ENCODE results near the gene SLC8A3. TPM values are rescaled to one million over a fixed set of nuclear protein-coding genes. Genes with fewer than 3 reads are reported as not detected.
A peak's percentile ranks its signal among the peaks of the same experiment; 100 is the strongest.

SLC8A3 gene
- total RNA-seq, 1 donor from 2014 or later, result 0.05 TPM

DNA sequence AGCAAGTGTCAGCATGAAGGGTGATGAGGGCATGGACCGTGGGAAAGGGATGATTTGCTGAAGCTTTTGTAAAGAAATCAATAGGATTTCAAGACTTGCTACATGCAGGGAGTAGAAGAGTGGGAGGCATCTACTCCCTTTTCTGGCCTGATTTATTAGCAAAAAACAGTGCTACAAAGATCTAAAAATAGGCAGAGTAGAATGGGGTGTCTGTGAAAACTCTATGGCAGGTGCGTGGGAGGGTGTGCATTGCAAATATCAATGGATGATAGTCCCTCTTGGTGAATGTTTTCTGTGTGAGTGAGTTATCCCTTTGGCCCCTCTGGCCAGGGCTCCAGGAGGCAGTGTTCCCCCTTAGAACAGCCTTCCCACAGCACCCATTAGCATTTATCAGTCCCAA, 170.5 kb downstream of the SLC8A3 start:
- Histone ChIP-seq H3K9me3 (replicated peaks) (no peaks in the 10 kb centered on the region), H3K4me3 (no peak overlapping the region), H3K27ac (replicated peaks) (no peak overlapping the region), H3K27me3 (ENCODE audit: low read depth) (peaks cover 41% of the 10 kb centered on the region), H3K4me1 (peaks cover 4% of the 10 kb centered on the region), H3K36me3 (no peaks in the 10 kb centered on the region)
- TF ChIP-seq CTCF (IDR thresholded peaks at IDR 0.05; ENCODE audit: borderline replicate concordance), result no peak
- intact Hi-C loops (cut with micrococcal nuclease), result no loop called here
- no peak for DNase-seq

DNA sequence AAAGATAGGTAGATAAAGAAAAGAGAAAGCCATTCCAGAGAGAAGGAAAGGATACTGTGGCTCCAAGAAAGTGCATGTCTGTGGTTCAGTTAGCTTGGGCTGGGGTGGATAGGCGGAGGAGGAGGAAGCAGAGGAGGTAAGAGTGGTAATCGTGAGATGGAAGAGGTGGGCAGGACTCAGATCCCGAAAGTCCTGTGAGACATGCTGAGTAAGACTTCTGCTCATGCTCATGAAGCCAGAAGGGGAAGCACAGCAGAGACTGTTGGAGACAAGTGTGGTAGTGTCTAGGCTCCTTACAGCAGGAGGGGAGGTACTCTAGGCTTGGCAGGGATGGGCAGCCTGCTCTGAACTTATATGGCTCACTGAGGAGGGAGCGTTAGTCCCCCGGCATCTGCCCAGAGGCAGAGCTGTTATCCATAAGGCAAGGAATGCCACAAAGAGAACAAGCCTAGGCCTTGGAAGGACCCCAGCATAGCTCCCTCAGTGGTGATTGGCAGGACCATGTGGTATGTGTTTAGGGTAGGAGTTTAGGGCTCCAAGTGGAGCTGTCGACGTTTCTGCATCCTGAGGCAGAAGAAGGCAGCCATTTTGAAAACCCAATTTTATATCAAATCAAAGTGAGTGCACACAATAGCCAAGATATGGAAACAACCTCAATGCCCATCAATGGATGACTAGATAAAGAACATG, 174.2 kb downstream of the SLC8A3 start:
- peaks cover 4% of the 10 kb centered on the region for H3K4me1 ChIP-seq
- TF ChIP-seq CTCF (IDR thresholded peaks at IDR 0.05; ENCODE audit: borderline replicate concordance), result no peak
- H3K9me3 ChIP-seq (replicated peaks), result no peaks in the 10 kb centered on the region
- no peak overlapping the region for H3K27ac ChIP-seq (replicated peaks)
- peaks cover 57% of the 10 kb centered on the region for H3K27me3 ChIP-seq (ENCODE audit: low read depth)
- H3K4me3 ChIP-seq, result no peak overlapping the region
- no peak for DNase-seq
- H3K36me3 ChIP-seq, result no peaks in the 10 kb centered on the region
- intact Hi-C loops (cut with micrococcal nuclease), result no loop called here

GRCh38 chr14:70013271-70013873, 175.4 kb downstream of the SLC8A3 start:
- no peaks in the 10 kb centered on the region for H3K36me3 ChIP-seq
- H3K4me1 ChIP-seq, result peaks cover under 1% of the 10 kb centered on the region
- peak; percentile 51 for TF ChIP-seq CTCF (IDR thresholded peaks at IDR 0.05; ENCODE audit: borderline replicate concordance)
- intact Hi-C loops (cut with micrococcal nuclease), result no loop called here
- peaks cover 57% of the 10 kb centered on the region for H3K27me3 ChIP-seq (ENCODE audit: low read depth)
- no peak for DNase-seq
- H3K9me3 ChIP-seq (replicated peaks), result no peaks in the 10 kb centered on the region
- no peak overlapping the region for H3K27ac ChIP-seq (replicated peaks)
- H3K4me3 ChIP-seq, result no peak overlapping the region

DNA sequence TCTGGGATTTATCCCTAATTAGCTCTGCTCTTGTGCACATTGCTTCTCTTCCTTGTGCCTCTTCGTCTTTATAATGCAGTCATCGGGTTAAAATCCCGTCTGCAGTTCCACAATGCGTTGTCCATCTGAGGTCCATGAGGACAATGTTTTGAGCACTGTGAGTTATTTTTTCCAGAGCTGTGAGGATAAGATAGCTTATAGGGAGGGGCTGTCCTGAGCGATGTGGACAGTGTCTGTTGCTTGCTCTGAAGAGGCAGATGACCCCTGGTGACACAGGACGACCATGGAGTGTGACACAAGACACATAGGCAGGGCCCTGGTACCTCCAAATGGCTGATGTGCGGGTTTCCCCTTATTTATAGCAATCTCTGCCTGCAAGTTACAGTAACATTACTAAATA, 177.0 kb downstream of the SLC8A3 start:
- intact Hi-C loops (cut with micrococcal nuclease), result no loop called here
- no peaks in the 10 kb centered on the region for H3K4me1 ChIP-seq

GRCh38 chr14:70011098-70011497, 177.7 kb downstream of the SLC8A3 start:
- H3K27me3 ChIP-seq (ENCODE audit: low read depth), result peaks cover 58% of the 10 kb centered on the region

More for the DNA sequence above, 177.0 kb downstream of the SLC8A3 start:
- Histone ChIP-seq H3K36me3 (no peaks in the 10 kb centered on the region), H3K9me3 (replicated peaks) (no peaks in the 10 kb centered on the region), H3K27me3 (ENCODE audit: low read depth) (peaks cover 57% of the 10 kb centered on the region), H3K4me3 (no peak overlapping the region), H3K27ac (replicated peaks) (no peak overlapping the region)
- no peak for TF ChIP-seq CTCF (IDR thresholded peaks at IDR 0.05; ENCODE audit: borderline replicate concordance)
- no peak for DNase-seq

More at GRCh38 chr14:70011098-70011497, 177.7 kb downstream of the SLC8A3 start:
- DNase-seq, result no peak
- H3K36me3 ChIP-seq, result no peaks in the 10 kb centered on the region
- intact Hi-C loops (cut with micrococcal nuclease), result no loop called here
- no peak for TF ChIP-seq CTCF (IDR thresholded peaks at IDR 0.05; ENCODE audit: borderline replicate concordance)
- no peak overlapping the region for H3K27ac ChIP-seq (replicated peaks)
- H3K4me3 ChIP-seq, result no peak overlapping the region
- no peaks in the 10 kb centered on the region for H3K4me1 ChIP-seq
- no peaks in the 10 kb centered on the region for H3K9me3 ChIP-seq (replicated peaks)
